WTC11 (cell line): ENCODE results near the gene DCLK1.

ENCODE experiments used
- AFF4 ChIP-seq: sonication (generic); formaldehyde crosslinking; IDR thresholded peaks from 2 replicates; pipeline ENCODE4 v1.8.1; 2023; ENCODE audit warnings: mild to moderate bottlenecking, missing genetic modification reagents, borderline replicate concordance
- ATF3 ChIP-seq: sonication (generic); formaldehyde crosslinking; conservative IDR thresholded peaks from 2 replicates; pipeline ENCODE4 v1.8.1; 2022; ENCODE audit warnings: mild to moderate bottlenecking, missing genetic modification reagents
- CBFB ChIP-seq: sonication (generic); formaldehyde crosslinking; IDR thresholded peaks from 2 replicates; pipeline ENCODE4 v1.8.1; 2022; ENCODE audit warnings: mild to moderate bottlenecking, low read depth, missing genetic modification reagents
- CREB1 ChIP-seq: sonication (generic); formaldehyde crosslinking; IDR thresholded peaks from 2 replicates; pipeline ENCODE4 v1.8.0; 2023; ENCODE audit warnings: mild to moderate bottlenecking, missing genetic modification reagents
- CTCF ChIP-seq: fragments of 200-600 bp; IDR thresholded peaks from 2 replicates; pipeline ENCODE4 v1.8.0; 2022; ENCODE audit warnings: antibody characterized with exemption
- GABPB1 ChIP-seq: sonication (generic); formaldehyde crosslinking; IDR thresholded peaks from 2 replicates; pipeline ENCODE4 v1.8.1; 2023; ENCODE audit warnings: mild to moderate bottlenecking, missing genetic modification reagents
- PRDM15 ChIP-seq: sonication (generic); formaldehyde crosslinking; IDR thresholded peaks from 2 replicates; pipeline ENCODE4 v1.8.0; 2022; ENCODE audit warnings: missing genetic modification reagents
- TEAD4 ChIP-seq: sonication (generic); formaldehyde crosslinking; IDR thresholded peaks from 2 replicates; pipeline ENCODE4 v1.8.0; 2022; ENCODE audit warnings: mild to moderate bottlenecking, missing genetic modification reagents

- TF ChIP-seq CTCF (no peak), GABPB1 (no peak), TEAD4 (CRISPR knock-in tag) (no peak), CBFB (CRISPR knock-in tag) (no peak), AFF4 (CRISPR knock-in tag) (no peak), ATF3 (CRISPR knock-in tag) (no peak), CREB1 (no peak), PRDM15 (CRISPR knock-in tag) (no peak)
These were observed 359.3 kb downstream of the DCLK1 start for GRCh38 chr13:35771898-35772297.
